K562 (cell line): ENCODE results near the gene PCNX3. TPM values are rescaled to one million over a fixed set of nuclear protein-coding genes. Genes with fewer than 3 reads are reported as not detected.

Source experiments
- ELF2 ChIP-seq: fragments of 250-450 bp; sonication (Bioruptor Pico); IDR thresholded peaks from 2 replicates; pipeline ENCODE4 v1.5.0; 2021; ENCODE audit warnings: mild to moderate bottlenecking
- MEIS2 ChIP-seq: fragments of 450-650 bp; IDR thresholded peaks from 2 replicates; pipeline ENCODE4 v1.6.1; 2014; ENCODE audit warnings: mild to moderate bottlenecking; ENCODE audit not compliant: partially characterized antibody
- PHTF2 ChIP-seq: fragments of 250-450 bp; sonication (Bioruptor Pico); IDR thresholded peaks from 2 replicates; pipeline ENCODE4 v1.5.0; 2021; ENCODE audit warnings: mild to moderate bottlenecking
- SOX6 ChIP-seq: fragments of 450-650 bp; IDR thresholded peaks from 2 replicates; pipeline ENCODE4 v1.6.1; 2014; ENCODE audit warnings: mild to moderate bottlenecking
- TARDBP ChIP-seq: fragments of 450-650 bp; IDR thresholded peaks from 2 replicates; pipeline ENCODE4 v1.6.1; 2016
- ZEB2 ChIP-seq: fragments of 450-650 bp; IDR thresholded peaks from 2 replicates; pipeline ENCODE4 v1.6.1; 2016
- ZNF143 ChIP-seq: sonication (generic); formaldehyde crosslinking; IDR thresholded peaks from 2 replicates; pipeline ENCODE4 v1.9.0; 2022; ENCODE audit warnings: mild to moderate bottlenecking, missing genetic modification reagents
- ZNF696 ChIP-seq: fragments of 250-450 bp; sonication (Bioruptor Pico); conservative IDR thresholded peaks from 2 replicates; pipeline ENCODE4 v1.4.0; 2020; ENCODE audit warnings: mild to moderate bottlenecking, moderate library complexity
- polyA plus RNA-seq, 8 experiments: library from polyadenylated mRNA; depleted of rRNA in 4 of 8; stranded (reverse) in 5 of 8; unstranded in 3 of 8; fragments of >200 nt; fragmentation: Nextera tagmentation in 2 of 8; fragmentation: Illumina TruSeq in 1 of 8; extraction: Ambion mirVana in 2 of 8; extraction: Trizol in 1 of 8; gene quantifications; 2 replicates each; pipeline versions ENCODE4 v1.2.1 to v1.2.3, GENCODE V29; 2011 to 2014; ENCODE audit warnings: inconsistent platforms in 1 of 8, missing spikeins in 1 of 8
- total RNA-seq, 7 experiments: library from RNA; depleted of rRNA in 6 of 7; stranded (reverse); fragments of >200 nt in 6 of 7; fragmentation: Illumina TruSeq in 2 of 7; extraction: Trizol in 2 of 7; gene quantifications; 2 replicates each; pipeline versions ENCODE4 v1.2.1 to v1.2.3, GENCODE V29; 2011 to 2021; ENCODE audit warnings: low replicate concordance in 1 of 7
- TF ChIP-seq, protein P1 (sequence below), 2 experiments: fragments of 450-650 bp; IDR thresholded peaks; 2 replicates each; pipeline ENCODE4 v1.6.1; 2016; ENCODE audit warnings: mild to moderate bottlenecking in 2 of 2, borderline replicate concordance in 1 of 2, low read depth in 1 of 2, moderate library complexity in 1 of 2
- TF ChIP-seq, protein P2 (sequence below): sonication (generic); formaldehyde crosslinking; IDR thresholded peaks from 2 replicates; pipeline ENCODE4 v1.8.0; 2022; ENCODE audit warnings: mild to moderate bottlenecking, low read depth, missing genetic modification reagents

Gene PCNX3
- total and polyA plus RNA-seq, 9 of the 15 experiments (the other 6 are each of a cell fraction or from before 2014, with no cell fraction given) = 0.11 to 47.8 (median 12.8) TPM

DNA sequence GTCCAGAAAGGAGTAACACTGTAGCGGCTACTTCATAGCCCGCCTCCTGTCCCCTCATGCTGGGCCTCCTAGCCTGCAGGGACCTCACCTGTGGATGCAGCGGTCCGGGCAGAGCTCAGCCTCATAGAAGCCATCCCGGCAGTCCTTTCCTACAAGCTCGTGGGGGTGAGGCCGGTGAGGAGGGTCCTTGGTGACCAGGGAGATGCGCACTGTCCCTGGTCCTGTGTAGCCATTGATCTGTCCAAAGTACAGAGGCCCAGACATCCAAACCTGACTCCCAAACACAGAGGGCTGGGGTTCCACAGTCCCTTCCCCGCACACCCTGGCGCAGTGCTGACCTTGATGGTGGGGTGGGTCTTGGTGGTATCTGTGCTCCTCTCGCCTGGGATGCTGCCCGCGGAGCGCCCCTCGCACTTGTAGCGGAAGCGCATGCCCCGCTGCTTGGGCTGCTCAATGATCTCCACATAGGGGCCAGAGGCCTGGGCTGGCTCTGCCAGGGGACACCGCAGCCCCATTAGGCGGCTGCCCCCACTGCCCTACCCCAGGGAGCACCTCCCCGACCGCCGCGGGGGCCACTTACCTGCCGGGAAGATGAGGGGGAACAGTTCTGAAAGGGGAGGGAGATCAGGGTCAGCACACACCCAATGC lies 46.1 kb downstream of the PCNX3 start (continued):
- no peak for TF ChIP-seq ELF2
- TF ChIP-seq, protein P1, sequence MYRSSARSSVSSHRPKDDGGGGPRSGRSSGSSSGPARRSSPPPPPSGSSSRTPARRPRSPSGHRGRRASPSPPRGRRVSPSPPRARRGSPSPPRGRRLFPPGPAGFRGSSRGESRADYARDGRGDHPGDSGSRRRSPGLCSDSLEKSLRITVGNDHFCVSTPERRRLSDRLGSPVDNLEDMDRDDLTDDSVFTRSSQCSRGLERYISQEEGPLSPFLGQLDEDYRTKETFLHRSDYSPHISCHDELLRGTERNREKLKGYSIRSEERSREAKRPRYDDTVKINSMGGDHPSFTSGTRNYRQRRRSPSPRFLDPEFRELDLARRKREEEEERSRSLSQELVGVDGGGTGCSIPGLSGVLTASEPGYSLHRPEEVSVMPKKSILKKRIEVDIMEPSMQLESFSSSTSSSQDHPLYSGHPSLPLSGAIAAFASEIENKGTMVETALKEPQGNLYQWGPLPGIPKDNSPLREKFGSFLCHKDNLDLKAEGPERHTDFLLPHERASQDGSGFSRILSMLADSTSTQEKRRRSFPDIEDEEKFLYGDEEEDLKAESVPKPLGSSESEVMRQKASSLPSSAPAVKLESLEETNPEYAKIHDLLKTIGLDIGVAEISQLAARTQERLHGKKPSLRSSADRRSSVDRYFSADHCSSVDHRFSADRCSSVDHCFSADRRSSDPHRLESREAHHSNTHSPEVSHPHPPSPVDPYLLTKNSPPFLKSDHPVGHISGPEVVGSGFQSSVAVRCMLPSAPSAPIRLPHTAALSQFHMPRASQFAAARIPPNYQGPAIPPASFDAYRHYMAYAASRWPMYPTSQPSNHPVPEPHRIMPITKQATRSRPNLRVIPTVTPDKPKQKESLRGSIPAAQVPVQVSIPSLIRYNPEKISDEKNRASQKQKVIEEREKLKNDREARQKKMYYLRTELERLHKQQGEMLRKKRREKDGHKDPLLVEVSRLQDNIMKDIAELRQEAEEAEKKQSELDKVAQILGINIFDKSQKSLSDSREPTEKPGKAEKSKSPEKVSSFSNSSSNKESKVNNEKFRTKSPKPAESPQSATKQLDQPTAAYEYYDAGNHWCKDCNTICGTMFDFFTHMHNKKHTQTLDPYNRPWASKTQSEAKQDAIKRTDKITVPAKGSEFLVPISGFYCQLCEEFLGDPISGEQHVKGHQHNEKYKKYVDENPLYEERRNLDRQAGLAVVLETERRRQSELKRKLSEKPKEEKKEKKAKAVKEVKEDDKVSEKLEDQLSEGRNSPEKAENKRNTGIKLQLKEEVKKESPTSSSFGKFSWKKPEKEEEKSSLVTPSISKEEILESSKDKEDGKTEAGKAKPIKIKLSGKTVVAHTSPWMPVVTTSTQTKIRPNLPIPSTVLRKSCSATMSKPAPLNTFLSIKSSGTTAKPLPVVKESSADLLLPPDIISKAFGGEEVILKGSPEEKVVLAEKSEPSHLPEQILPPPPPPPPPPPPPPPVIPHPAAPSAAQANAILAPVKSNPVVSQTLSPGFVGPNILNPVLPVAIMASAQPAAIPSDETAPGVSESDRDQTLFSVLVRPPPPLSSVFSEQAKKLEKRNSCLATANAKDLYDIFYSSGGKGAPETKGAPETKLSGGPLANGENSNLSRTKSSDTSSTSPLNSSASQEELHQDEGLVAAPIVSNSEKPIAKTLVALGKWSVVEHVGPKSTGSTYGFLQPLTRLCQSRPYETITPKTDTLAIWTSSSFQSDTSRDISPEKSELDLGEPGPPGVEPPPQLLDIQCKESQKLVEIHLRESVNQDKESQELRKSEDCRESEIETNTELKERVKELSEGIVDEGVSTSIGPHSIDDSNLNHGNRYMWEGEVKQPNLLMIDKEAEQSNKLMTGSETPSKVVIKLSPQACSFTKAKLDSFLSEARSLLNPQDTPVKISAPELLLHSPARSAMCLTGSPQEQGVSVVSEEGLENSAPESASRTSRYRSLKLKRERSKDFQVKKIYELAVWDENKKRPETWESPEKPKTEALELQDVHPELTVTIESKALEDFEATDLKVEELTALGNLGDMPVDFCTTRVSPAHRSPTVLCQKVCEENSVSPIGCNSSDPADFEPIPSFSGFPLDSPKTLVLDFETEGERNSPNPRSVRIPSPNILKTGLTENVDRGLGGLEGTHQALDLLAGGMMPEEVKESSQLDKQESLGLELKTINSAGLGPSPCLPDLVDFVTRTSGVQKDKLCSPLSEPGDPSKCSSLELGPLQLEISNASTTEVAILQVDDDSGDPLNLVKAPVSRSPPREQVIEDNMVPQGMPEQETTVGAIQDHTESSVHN (IDR thresholded peaks at IDR 0.05; ENCODE audit: borderline replicate concordance in 1 of 2, low read depth in 1 of 2) = no peak
- TF ChIP-seq PHTF2 (CRISPR knock-in tag) = no peak
- TF ChIP-seq ZNF696 (CRISPR knock-in tag) = no peak
- TF ChIP-seq MEIS2 = no peak
- TF ChIP-seq, protein P2, sequence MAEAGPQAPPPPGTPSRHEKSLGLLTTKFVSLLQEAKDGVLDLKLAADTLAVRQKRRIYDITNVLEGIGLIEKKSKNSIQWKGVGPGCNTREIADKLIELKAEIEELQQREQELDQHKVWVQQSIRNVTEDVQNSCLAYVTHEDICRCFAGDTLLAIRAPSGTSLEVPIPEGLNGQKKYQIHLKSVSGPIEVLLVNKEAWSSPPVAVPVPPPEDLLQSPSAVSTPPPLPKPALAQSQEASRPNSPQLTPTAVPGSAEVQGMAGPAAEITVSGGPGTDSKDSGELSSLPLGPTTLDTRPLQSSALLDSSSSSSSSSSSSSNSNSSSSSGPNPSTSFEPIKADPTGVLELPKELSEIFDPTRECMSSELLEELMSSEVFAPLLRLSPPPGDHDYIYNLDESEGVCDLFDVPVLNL (CRISPR knock-in tag) = no peak
- no peak for TF ChIP-seq SOX6
- no peak for TF ChIP-seq TARDBP
- TF ChIP-seq ZEB2 = no peak
- no peak for TF ChIP-seq ZNF143 (CRISPR knock-in tag)
